H1 (cell line): ENCODE results near the gene SLC2A14. TPM values are rescaled to one million over a fixed set of nuclear protein-coding genes. Genes with fewer than 3 reads are reported as not detected.

Experiments used
- CEBPB ChIP-seq: IDR thresholded peaks from 2 replicates; pipeline ENCODE4 v1.6.1; 2012; ENCODE audit warnings: low read depth, low read length
- CREB1 ChIP-seq: IDR thresholded peaks from 2 replicates; pipeline ENCODE4 v1.6.1; 2012; ENCODE audit warnings: inconsistent platforms
- EZH2 ChIP-seq: fragments of 200-600 bp; sonication (generic); IDR thresholded peaks from 2 replicates; pipeline ENCODE4 v1.7.1; 2012; ENCODE audit warnings: low read depth, mild to moderate bottlenecking, moderate library complexity, low read length, inconsistent platforms; ENCODE audit not compliant: severe bottlenecking
- POLR2AphosphoS5 ChIP-seq: IDR thresholded peaks from 2 replicates; pipeline ENCODE4 v1.6.1; 2011; ENCODE audit warnings: low read depth, low read length
- TEAD4 ChIP-seq: IDR thresholded peaks from 2 replicates; pipeline ENCODE4 v1.6.1; 2012; ENCODE audit warnings: low read depth, low read length, inconsistent platforms, mixed read lengths
- ZNF274 ChIP-seq: IDR thresholded peaks from 2 replicates; pipeline ENCODE4 v1.7.0; 2012; ENCODE audit warnings: low read length, borderline replicate concordance; ENCODE audit errors: extremely low read depth
- polyA plus RNA-seq, 7 experiments: library from polyadenylated mRNA; depleted of rRNA in 3 of 7; stranded (reverse) in 5 of 7; unstranded in 2 of 7; fragments of >200 nt in 5 of 7; fragments of 200-250 nt in 2 of 7; gene quantifications; 1 replicate in 5 of 7; 2 replicates in 1 of 7; 4 replicates in 1 of 7; pipeline versions ENCODE4 v1.2.1 to v1.2.3, GENCODE V29; 2011 to 2013; ENCODE audit warnings: missing spikeins in 2 of 7, mixed read lengths in 2 of 7
- total RNA-seq: library from RNA; stranded (reverse); fragmentation: NEBNext Ultra II Directional; extraction: Animal tissue kit (Norgen Biotek cat#: 25700); gene quantifications from 2 replicates; pipeline ENCODE4 v1.2.1, GENCODE V29; 2021
- TF ChIP-seq, protein P1 (sequence below): fragments of 300-600 bp; sonication (generic); IDR thresholded peaks from 2 replicates; pipeline ENCODE4 v1.7.1; 2012; ENCODE audit warnings: low read length, moderate library complexity, mild to moderate bottlenecking, inconsistent platforms; ENCODE audit not compliant: insufficient replicate concordance

Gene SLC2A14
- total and polyA plus RNA-seq, 2 of the 8 experiments (the other 6 are each of a cell fraction or from before 2014, with no cell fraction given), result 11.1 to 19.3 TPM

- TF ChIP-seq, protein P1, sequence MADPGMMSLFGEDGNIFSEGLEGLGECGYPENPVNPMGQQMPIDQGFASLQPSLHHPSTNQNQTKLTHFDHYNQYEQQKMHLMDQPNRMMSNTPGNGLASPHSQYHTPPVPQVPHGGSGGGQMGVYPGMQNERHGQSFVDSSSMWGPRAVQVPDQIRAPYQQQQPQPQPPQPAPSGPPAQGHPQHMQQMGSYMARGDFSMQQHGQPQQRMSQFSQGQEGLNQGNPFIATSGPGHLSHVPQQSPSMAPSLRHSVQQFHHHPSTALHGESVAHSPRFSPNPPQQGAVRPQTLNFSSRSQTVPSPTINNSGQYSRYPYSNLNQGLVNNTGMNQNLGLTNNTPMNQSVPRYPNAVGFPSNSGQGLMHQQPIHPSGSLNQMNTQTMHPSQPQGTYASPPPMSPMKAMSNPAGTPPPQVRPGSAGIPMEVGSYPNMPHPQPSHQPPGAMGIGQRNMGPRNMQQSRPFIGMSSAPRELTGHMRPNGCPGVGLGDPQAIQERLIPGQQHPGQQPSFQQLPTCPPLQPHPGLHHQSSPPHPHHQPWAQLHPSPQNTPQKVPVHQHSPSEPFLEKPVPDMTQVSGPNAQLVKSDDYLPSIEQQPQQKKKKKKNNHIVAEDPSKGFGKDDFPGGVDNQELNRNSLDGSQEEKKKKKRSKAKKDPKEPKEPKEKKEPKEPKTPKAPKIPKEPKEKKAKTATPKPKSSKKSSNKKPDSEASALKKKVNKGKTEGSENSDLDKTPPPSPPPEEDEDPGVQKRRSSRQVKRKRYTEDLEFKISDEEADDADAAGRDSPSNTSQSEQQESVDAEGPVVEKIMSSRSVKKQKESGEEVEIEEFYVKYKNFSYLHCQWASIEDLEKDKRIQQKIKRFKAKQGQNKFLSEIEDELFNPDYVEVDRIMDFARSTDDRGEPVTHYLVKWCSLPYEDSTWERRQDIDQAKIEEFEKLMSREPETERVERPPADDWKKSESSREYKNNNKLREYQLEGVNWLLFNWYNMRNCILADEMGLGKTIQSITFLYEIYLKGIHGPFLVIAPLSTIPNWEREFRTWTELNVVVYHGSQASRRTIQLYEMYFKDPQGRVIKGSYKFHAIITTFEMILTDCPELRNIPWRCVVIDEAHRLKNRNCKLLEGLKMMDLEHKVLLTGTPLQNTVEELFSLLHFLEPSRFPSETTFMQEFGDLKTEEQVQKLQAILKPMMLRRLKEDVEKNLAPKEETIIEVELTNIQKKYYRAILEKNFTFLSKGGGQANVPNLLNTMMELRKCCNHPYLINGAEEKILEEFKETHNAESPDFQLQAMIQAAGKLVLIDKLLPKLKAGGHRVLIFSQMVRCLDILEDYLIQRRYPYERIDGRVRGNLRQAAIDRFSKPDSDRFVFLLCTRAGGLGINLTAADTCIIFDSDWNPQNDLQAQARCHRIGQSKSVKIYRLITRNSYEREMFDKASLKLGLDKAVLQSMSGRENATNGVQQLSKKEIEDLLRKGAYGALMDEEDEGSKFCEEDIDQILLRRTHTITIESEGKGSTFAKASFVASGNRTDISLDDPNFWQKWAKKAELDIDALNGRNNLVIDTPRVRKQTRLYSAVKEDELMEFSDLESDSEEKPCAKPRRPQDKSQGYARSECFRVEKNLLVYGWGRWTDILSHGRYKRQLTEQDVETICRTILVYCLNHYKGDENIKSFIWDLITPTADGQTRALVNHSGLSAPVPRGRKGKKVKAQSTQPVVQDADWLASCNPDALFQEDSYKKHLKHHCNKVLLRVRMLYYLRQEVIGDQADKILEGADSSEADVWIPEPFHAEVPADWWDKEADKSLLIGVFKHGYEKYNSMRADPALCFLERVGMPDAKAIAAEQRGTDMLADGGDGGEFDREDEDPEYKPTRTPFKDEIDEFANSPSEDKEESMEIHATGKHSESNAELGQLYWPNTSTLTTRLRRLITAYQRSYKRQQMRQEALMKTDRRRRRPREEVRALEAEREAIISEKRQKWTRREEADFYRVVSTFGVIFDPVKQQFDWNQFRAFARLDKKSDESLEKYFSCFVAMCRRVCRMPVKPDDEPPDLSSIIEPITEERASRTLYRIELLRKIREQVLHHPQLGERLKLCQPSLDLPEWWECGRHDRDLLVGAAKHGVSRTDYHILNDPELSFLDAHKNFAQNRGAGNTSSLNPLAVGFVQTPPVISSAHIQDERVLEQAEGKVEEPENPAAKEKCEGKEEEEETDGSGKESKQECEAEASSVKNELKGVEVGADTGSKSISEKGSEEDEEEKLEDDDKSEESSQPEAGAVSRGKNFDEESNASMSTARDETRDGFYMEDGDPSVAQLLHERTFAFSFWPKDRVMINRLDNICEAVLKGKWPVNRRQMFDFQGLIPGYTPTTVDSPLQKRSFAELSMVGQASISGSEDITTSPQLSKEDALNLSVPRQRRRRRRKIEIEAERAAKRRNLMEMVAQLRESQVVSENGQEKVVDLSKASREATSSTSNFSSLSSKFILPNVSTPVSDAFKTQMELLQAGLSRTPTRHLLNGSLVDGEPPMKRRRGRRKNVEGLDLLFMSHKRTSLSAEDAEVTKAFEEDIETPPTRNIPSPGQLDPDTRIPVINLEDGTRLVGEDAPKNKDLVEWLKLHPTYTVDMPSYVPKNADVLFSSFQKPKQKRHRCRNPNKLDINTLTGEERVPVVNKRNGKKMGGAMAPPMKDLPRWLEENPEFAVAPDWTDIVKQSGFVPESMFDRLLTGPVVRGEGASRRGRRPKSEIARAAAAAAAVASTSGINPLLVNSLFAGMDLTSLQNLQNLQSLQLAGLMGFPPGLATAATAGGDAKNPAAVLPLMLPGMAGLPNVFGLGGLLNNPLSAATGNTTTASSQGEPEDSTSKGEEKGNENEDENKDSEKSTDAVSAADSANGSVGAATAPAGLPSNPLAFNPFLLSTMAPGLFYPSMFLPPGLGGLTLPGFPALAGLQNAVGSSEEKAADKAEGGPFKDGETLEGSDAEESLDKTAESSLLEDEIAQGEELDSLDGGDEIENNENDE, result no peak
- TF ChIP-seq TEAD4 (no peak), POLR2AphosphoS5 (no peak), ZNF274 (no peak), CREB1 (no peak), CEBPB (no peak), EZH2 (no peak)
Measured at GRCh38 chr12:7835766-7836165, 36.9 kb downstream of the SLC2A14 start (continued).
